ENCODE data around the gene PKDCC. TPM values are rescaled to one million over a fixed set of nuclear protein-coding genes. Genes with fewer than 3 reads are reported as not detected.
A peak's percentile ranks its signal among the peaks of the same experiment; 100 is the strongest.

The PKDCC gene
- total RNA-seq, 3 donors from 2014 or later (not counting 1 experiment from before 2014, with no cell fraction given), result 0.50 TPM; not detected in 2

GRCh38 chr2:42102591-42103450, 55.0 kb downstream of the PKDCC start:
- DNase-seq (peak; percentile 51 to 63), ATAC-seq (peak in 2 of 3 donors; percentile 1 to 3)
- Mint-ChIP-seq H3K9me3 (peaks cover 0 to 3% of the 10 kb centered on the region in 2 donors), H3K4me3 (peak overlapping the region; percentile 87), H3K27me3 (ENCODE audit: low read depth in 2 of 2) (no peaks in the 10 kb centered on the region), H3K27ac (peak overlapping the region in 1 of 2 donors; percentile 99), H3K36me3 (no peaks in the 10 kb centered on the region), H3K4me1 (peaks cover 28 to 49% of the 10 kb centered on the region in 2 donors)
- intact Hi-C loops (cut with micrococcal nuclease), result loop anchor here (1.0 to 2.0 kb wide), 4 partner anchors 30 to 258 kb away; partner anchors contain the start of genes COX7A2L and EML4
- peaks cover 94% of the 10 kb centered on the region for H3K4me1 ChIP-seq (ENCODE audit: control insufficient read depth, insufficient read depth, low read length)
- TF ChIP-seq CTCF (IDR thresholded peaks at IDR 0.05), result no peak
- peak overlapping the region; percentile 99 for H3K27ac ChIP-seq (ENCODE audit: low read length)
- no peaks in the 10 kb centered on the region for H3K36me3 ChIP-seq (ENCODE audit: control insufficient read depth, insufficient read depth, low read length)
- 35% methylated on average over 19 of the region's 25 CpGs for WGBS (ENCODE audit: insufficient coverage)
- no peak overlapping the region for H3K4me3 ChIP-seq (ENCODE audit: low read length)
- no peaks in the 10 kb centered on the region for H3K9me3 ChIP-seq (ENCODE audit: control insufficient read depth, insufficient read depth, low read length)
- no peaks in the 10 kb centered on the region for H3K27me3 ChIP-seq (ENCODE audit: control insufficient read depth, insufficient read depth, low read length)

DNA sequence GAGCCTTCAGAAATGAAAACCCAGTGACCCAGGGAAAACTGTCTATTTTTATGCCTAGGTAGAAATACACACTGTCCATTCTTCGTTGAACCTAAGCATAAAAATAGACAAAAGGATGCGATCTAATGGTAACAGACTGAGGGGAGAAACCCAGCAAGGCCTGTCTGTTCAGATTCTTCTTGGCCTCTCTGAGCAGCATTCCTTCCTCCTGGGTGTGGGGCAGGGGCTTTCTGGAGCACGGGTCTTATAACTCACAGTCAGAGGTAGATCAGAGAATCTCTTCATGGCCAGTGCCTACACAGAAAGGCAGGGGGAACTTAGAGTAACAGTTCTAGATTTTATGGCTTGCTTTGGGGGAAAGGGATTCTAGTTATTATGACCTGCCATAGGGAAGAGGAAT, 56.0 kb downstream of the PKDCC start:
- Histone ChIP-seq H3K9me3 (ENCODE audit: control insufficient read depth, insufficient read depth, low read length) (no peaks in the 10 kb centered on the region), H3K27me3 (ENCODE audit: control insufficient read depth, insufficient read depth, low read length) (no peaks in the 10 kb centered on the region), H3K36me3 (ENCODE audit: control insufficient read depth, insufficient read depth, low read length) (no peaks in the 10 kb centered on the region), H3K4me3 (ENCODE audit: low read length) (no peak overlapping the region), H3K4me1 (ENCODE audit: control insufficient read depth, insufficient read depth, low read length) (peaks cover 92% of the 10 kb centered on the region), H3K27ac (ENCODE audit: low read length) (peak overlapping the region; percentile 99)
- intact Hi-C loops (cut with micrococcal nuclease), result loop anchor here (2.0 kb wide), 1 partner anchor 79 kb away; no protein-coding TSS in a partner anchor
- DNase-seq (no peak), ATAC-seq (no peak)
- WGBS (ENCODE audit: insufficient coverage), result 64% methylated on average over 3 of the region's 3 CpGs
- Mint-ChIP-seq H3K4me3 (peak overlapping the region; percentile 25), H3K9me3 (peaks cover 0 to 3% of the 10 kb centered on the region in 2 donors), H3K4me1 (peaks cover 28 to 43% of the 10 kb centered on the region in 2 donors), H3K27ac (no peak overlapping the region), H3K36me3 (no peaks in the 10 kb centered on the region), H3K27me3 (ENCODE audit: low read depth in 2 of 2) (no peaks in the 10 kb centered on the region)
- TF ChIP-seq CTCF (IDR thresholded peaks at IDR 0.05), result no peak

GRCh38 chr2:42104621-42105020, 56.8 kb downstream of the PKDCC start:
- intact Hi-C loops (cut with micrococcal nuclease), result no loop called here
- no peak overlapping the region for H3K27ac Mint-ChIP-seq
- Histone ChIP-seq H3K9me3 (ENCODE audit: control insufficient read depth, insufficient read depth, low read length) (no peaks in the 10 kb centered on the region), H3K27me3 (ENCODE audit: control insufficient read depth, insufficient read depth, low read length) (no peaks in the 10 kb centered on the region), H3K36me3 (ENCODE audit: control insufficient read depth, insufficient read depth, low read length) (no peaks in the 10 kb centered on the region), H3K4me1 (ENCODE audit: control insufficient read depth, insufficient read depth, low read length) (peaks cover 90% of the 10 kb centered on the region), H3K4me3 (ENCODE audit: low read length) (no peak overlapping the region), H3K27ac (ENCODE audit: low read length) (peak overlapping the region; percentile 99)
- TF ChIP-seq CTCF (IDR thresholded peaks at IDR 0.05), result no peak
- peaks cover 0 to 3% of the 10 kb centered on the region in 2 donors for H3K9me3 Mint-ChIP-seq
- no peaks in the 10 kb centered on the region for H3K27me3 Mint-ChIP-seq (ENCODE audit: low read depth in 2 of 2)
- H3K4me1 Mint-ChIP-seq, result peaks cover 21 to 36% of the 10 kb centered on the region in 2 donors
- H3K36me3 Mint-ChIP-seq, result no peaks in the 10 kb centered on the region
- ATAC-seq (no peak), DNase-seq (peak in 1 of 2 donors; percentile 37)
- WGBS (ENCODE audit: insufficient coverage), result 86% methylated on average over 5 of the region's 5 CpGs
- no peak overlapping the region for H3K4me3 Mint-ChIP-seq
